ENCODE measurements around the gene TMEM182. TPM values are rescaled to one million over a fixed set of nuclear protein-coding genes. Genes with fewer than 3 reads are reported as not detected.
A peak's percentile ranks its signal among the peaks of the same experiment; 100 is the strongest.

TMEM182 gene
- total and polyA plus RNA-seq, 9 of the 15 experiments (the other 6 are each of a cell fraction or from before 2014, with no cell fraction given): 5.2 to 11.4 (median 7.5) TPM

GRCh38 chr2:102826904-102827303, 65.1 kb downstream of the TMEM182 start:
- 6% methylated on average over 5 of the region's 5 CpGs for WGBS (ENCODE audit: insufficient coverage, low coverage, missing lambda C conversion rate)
- Histone ChIP-seq H3K9me1 (ENCODE audit: control insufficient read depth, insufficient read depth, low read length) (no peaks in the 10 kb centered on the region), H3K36me3 (ENCODE audit: control insufficient read depth, insufficient read depth, low read length) (no peaks in the 10 kb centered on the region), H3K9ac (ENCODE audit: insufficient read depth in 1 of 2, low read depth in 2 of 2, low read length in 2 of 2) (no peak overlapping the region), H3K79me2 (ENCODE audit: control insufficient read depth, insufficient read depth, low read length) (no peaks in the 10 kb centered on the region), H3K27ac (ENCODE audit: extremely low read depth, low read depth, low read length) (no peak overlapping the region), H4K20me1 (replicated peaks; ENCODE audit: control insufficient read depth, insufficient read depth, low read length) (no peaks in the 10 kb centered on the region), H3K4me1 (replicated peaks in 1 of 2; ENCODE audit: control insufficient read depth in 2 of 2, insufficient read depth in 2 of 2, low read length in 2 of 2) (no peaks in the 10 kb centered on the region; a peak in 1 of 5 replicates), H3K4me2 (ENCODE audit: insufficient read depth, low read length) (peak overlapping the region; percentile 6; the same call in 1 of the 2 replicates), H3K4me3 (no peak overlapping the region), H3K9me3 (replicated peaks; ENCODE audit: control insufficient read depth, insufficient read depth, low read depth, low read length) (no peaks in the 10 kb centered on the region), H3K27me3 (ENCODE audit: control insufficient read depth in 2 of 2, insufficient read depth in 2 of 2, low read length in 2 of 2) (no peaks in the 10 kb centered on the region; a peak in 1 of 5 replicates), H2AFZ (ENCODE audit: low read depth, low read length) (no peak overlapping the region)
- peak in 1 of 4 experiments; percentile 4 for DNase-seq (ENCODE audit: extremely low read depth in 1 of 4, low spot score in 3 of 4)
- in situ Hi-C loops (cut with MboI) (no loop called here), intact Hi-C loops (cut with micrococcal nuclease) (no loop called here)
- no peak for FAIRE-seq
- TF ChIP-seq MEF2A (IDR thresholded peaks at IDR 0.05; ENCODE audit: control insufficient read depth, low read depth, low read length) (peak; percentile 72; the same call in 1 of the 2 replicates), NCOA2 (IDR thresholded peaks at IDR 0.05; ENCODE audit: partially characterized antibody in 2 of 2) (no peak), NCOA1 (IDR thresholded peaks at IDR 0.05; ENCODE audit: low read depth) (no peak), TCF7L2 (IDR thresholded peaks at IDR 0.05; ENCODE audit: low read depth, low read length) (no peak), SAFB2 (IDR thresholded peaks at IDR 0.05; ENCODE audit: borderline replicate concordance, low read depth, low read length, severe bottlenecking) (no peak), RFX7 (CRISPR knock-in tag; IDR thresholded peaks at IDR 0.05) (no peak), MEF2D (tag; conservative IDR thresholded peaks at IDR 0.05; ENCODE audit: low read depth) (peak; percentile 58; the same call in 1 of the 2 replicates), NEUROD1 (IDR thresholded peaks at IDR 0.05; ENCODE audit: borderline replicate concordance, low read depth, low read length, partially characterized antibody) (no peak), LEF1 (IDR thresholded peaks at IDR 0.05) (no peak), ELF2 (CRISPR knock-in tag; IDR thresholded peaks at IDR 0.05) (no peak), ZNF449 (CRISPR knock-in tag; IDR thresholded peaks at IDR 0.05) (no peak)
- POLR2A ChIA-PET: interaction anchor here (0.7 kb wide), 1 partner anchor 11 kb away, joined by 3 read pairs; no protein-coding TSS in a partner anchor
- CTCF ChIA-PET (ENCODE audit: low intra/inter-chr PET ratio): no interaction called here
- BruUV-seq (replicated peaks): no TSS peak
- ATAC-seq: no peak

All from K562 (cell line).